GM18867 (cell line): ENCODE measurements around the gene OSBPL2.

Experiments
- ATAC-seq: cut with Tn5 transposase; IDR thresholded peaks from one replicate; pipeline ENCODE4 v1.9.1; 2021; ENCODE audit warnings: mild to moderate bottlenecking, moderate library complexity; ENCODE audit not compliant: unreplicated experiment

The OSBPL2 gene

GRCh38 chr20:62205618-62206387 lies 32.5 kb upstream of the OSBPL2 start:
- ATAC-seq = no peak

- no peak for ATAC-seq
These were observed 31.9 kb upstream of the OSBPL2 start for GRCh38 chr20:62206388-62206775.

GRCh38 chr20:62208061-62208794 lies 30.1 kb upstream of the OSBPL2 start:
- ATAC-seq = no peak

- no peak for ATAC-seq
These were observed 29.2 kb upstream of the OSBPL2 start for GRCh38 chr20:62208795-62209755.

- ATAC-seq = no peak
These were observed 28.3 kb upstream of the OSBPL2 start for GRCh38 chr20:62209850-62210495.

GRCh38 chr20:62210496-62210855 lies 27.8 kb upstream of the OSBPL2 start:
- no peak for ATAC-seq

- ATAC-seq = no peak
These were observed 27.1 kb upstream of the OSBPL2 start for GRCh38 chr20:62211216-62211615.

GRCh38 chr20:62211769-62212288 lies 26.5 kb upstream of the OSBPL2 start:
- no peak for ATAC-seq

- ATAC-seq = no peak
These were observed 26.0 kb upstream of the OSBPL2 start for GRCh38 chr20:62212299-62212698.

GRCh38 chr20:62214067-62214466 lies 24.3 kb upstream of the OSBPL2 start:
- ATAC-seq = no peak

GRCh38 chr20:62215020-62215990 lies 23.0 kb upstream of the OSBPL2 start:
- ATAC-seq = no peak

GRCh38 chr20:62215991-62216635 lies 22.2 kb upstream of the OSBPL2 start:
- no peak for ATAC-seq

- no peak for ATAC-seq
These were observed 21.4 kb upstream of the OSBPL2 start for GRCh38 chr20:62216636-62217566.

GRCh38 chr20:62217913-62218773 lies 20.2 kb upstream of the OSBPL2 start:
- no peak for ATAC-seq

- no peak for ATAC-seq
These were observed 19.0 kb upstream of the OSBPL2 start for GRCh38 chr20:62219101-62219991.
